GM18520 (cell line): ENCODE results near the gene GPR108.
"Not testable (repeated sequence)": the region's sequence is repeated elsewhere in the genome, so short reads cannot be mapped to it uniquely, and the experiment has no call there.

Experiments
- ATAC-seq: cut with Tn5 transposase; IDR thresholded peaks from one replicate; pipeline ENCODE4 v1.9.1; 2021; ENCODE audit not compliant: unreplicated experiment

GPR108 gene

GRCh38 chr19:6761053-6761676, 23.8 kb upstream of the GPR108 start:
- ATAC-seq = no peak

GRCh38 chr19:6760606-6761005, 23.2 kb upstream of the GPR108 start:
- ATAC-seq = no peak

GRCh38 chr19:6754653-6755463, 17.5 kb upstream of the GPR108 start:
- ATAC-seq = no peak

- ATAC-seq = no peak
These were observed 16.8 kb upstream of the GPR108 start for GRCh38 chr19:6754136-6754535.

- ATAC-seq = peak; percentile 51
These were observed 16.0 kb upstream of the GPR108 start for GRCh38 chr19:6753178-6754031.

GRCh38 chr19:6752256-6753177, 15.1 kb upstream of the GPR108 start:
- ATAC-seq = no peak

- no peak for ATAC-seq
These were observed 13.8 kb upstream of the GPR108 start for GRCh38 chr19:6751189-6751588.

GRCh38 chr19:6750062-6750461, 12.7 kb upstream of the GPR108 start:
- ATAC-seq = no peak

GRCh38 chr19:6748543-6748942, 11.2 kb upstream of the GPR108 start:
- not testable (repeated sequence) for ATAC-seq

- ATAC-seq = no peak
These were observed 8.6 kb upstream of the GPR108 start for GRCh38 chr19:6745965-6746364.

- ATAC-seq = no peak
These were observed 7.3 kb upstream of the GPR108 start for GRCh38 chr19:6744381-6745301.

- no peak for ATAC-seq
These were observed 6.5 kb upstream of the GPR108 start for GRCh38 chr19:6743714-6744380.

- ATAC-seq = no peak
These were observed 5.7 kb upstream of the GPR108 start for GRCh38 chr19:6743066-6743465.

- ATAC-seq = no peak
These were observed 3.4 kb upstream of the GPR108 start for GRCh38 chr19:6740589-6741343.

GRCh38 chr19:6739883-6740588, 2.7 kb upstream of the GPR108 start:
- no peak for ATAC-seq

- ATAC-seq = no peak
These were observed 2.1 kb upstream of the GPR108 start, which contains the start of gene TRIP10 for GRCh38 chr19:6739390-6739882. Gene TRIP10, plus strand, starts transcription at chr19:6739680. Its CDS starts 82 bp downstream, at chr19:6739762.

GRCh38 chr19:6738787-6739389, 1.5 kb upstream of the GPR108 start:
- no peak for ATAC-seq
